Activated CD8-positive, alpha-beta memory T cell treated with anti-CD3 and anti-CD28 coated beads, Interleukin-2, amount 50 U/mL, for 24 hours (primary cell): Measurements from ENCODE around the gene ACO2.
"Not testable (repeated sequence)": the region's sequence is repeated elsewhere in the genome, so short reads cannot be mapped to it uniquely, and the experiment has no call there.

ENCODE experiments used
- DNase-seq: peaks from one replicate; pipeline ENCODE4 v3.0.0-alpha.2; 2020; ENCODE audit errors: extremely low read depth

ACO2 gene

DNA sequence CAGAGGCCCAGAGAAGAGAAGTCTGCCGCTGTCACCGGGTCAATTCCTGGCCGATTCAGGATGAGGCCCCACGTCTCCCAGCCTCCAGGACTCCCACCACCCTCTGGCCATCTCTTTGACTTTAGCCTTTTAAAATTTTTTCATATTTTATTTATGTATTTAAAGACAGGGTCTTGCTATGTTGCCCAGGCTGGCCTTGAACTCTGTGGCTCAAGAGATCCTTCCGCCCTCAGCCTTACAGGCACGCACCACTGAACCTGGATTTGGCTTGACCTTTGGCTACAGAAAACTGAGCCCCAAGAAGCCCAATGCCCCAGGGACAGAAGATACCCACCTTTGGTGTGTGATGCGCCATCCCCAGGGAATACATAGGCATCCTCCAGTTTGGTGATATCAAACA is 71.4 kb downstream of the ACO2 start:
- DNase-seq: no peak

DNA sequence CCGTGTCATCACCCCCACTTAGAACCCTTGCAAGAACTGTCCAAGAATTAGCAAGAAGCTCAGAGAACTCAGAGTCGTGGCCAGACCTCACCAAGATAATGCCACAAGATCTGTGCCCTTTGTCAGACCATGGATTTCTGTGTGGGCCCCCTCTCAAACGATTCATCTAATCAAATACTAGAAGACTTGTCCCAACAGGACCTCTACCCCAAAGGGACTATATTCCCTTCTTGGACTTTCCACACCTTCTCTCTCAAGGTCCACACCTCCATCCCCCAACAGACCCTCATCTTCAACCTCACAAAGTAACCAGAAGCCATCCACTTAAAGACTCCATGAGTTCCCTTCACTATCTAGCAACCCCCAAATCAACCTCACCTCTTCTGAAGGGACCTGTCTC is 72.6 kb downstream of the ACO2 start:
- no peak for DNase-seq

DNA sequence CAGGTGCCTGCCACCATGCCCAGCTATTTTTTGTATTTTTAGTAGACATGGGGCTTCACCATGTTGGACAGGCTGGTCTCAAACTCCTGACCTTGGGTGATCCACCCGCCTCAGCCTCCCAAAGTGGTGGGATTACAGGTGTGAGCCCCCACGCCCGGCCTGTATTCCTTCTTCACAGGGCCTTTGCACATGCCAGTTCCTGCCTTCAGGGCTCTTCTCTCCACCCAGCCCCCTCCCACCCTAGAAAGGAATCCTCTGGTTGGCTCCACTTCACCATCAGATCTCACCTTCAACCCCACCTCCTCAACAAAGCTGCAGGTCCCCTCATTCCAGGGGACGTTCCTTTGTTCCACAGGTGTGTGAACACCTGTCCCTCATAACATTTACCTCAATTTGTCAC is 73.3 kb downstream of the ACO2 start:
- no peak for DNase-seq

DNA sequence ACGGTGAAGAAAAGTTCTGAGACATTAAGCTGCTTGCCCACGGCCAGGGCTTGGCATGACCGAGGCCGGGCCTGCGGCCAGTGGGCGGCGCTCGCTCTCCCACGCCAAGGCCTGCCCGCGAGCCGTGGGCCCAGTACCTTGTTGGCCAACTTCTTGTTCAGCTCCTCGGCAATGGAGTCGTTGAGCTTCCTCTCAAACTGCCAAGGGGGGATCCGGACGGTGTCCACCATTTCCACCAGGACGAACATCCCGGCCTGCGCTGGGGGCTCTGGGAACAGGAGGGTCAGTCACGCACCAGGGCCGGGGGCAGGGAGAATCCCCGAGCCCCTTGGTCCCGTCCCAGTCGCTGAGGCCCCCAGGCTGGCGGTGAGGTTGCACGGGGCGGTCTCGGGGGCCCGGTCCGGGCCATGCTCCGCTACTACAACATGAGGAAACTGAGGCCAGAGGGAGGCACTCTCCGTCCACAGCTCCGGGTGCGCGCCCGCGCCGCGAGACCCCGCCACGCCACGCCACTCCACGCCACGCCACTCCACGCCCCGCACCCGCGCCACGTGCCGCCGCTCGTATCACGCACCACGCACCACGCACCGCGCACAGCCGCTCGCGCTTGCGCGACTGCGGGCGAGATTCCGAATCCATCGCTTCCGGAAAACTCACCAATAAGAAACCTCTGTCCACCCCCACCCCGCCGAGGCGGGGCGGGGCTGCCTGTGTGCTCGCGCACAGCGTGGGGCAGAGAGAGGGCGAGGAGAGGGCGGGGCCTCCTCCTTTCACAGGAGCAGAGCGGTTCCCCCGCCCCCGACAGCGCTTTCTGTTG is 75.1 kb downstream of the ACO2 start, which contains the start of gene POLR3H:
POLR3H (minus strand) TSS at position 617 of the 817 bp plus-strand sequence; CDS start at position 248, 369 bp downstream.
- DNase-seq: peak; percentile 90

DNA sequence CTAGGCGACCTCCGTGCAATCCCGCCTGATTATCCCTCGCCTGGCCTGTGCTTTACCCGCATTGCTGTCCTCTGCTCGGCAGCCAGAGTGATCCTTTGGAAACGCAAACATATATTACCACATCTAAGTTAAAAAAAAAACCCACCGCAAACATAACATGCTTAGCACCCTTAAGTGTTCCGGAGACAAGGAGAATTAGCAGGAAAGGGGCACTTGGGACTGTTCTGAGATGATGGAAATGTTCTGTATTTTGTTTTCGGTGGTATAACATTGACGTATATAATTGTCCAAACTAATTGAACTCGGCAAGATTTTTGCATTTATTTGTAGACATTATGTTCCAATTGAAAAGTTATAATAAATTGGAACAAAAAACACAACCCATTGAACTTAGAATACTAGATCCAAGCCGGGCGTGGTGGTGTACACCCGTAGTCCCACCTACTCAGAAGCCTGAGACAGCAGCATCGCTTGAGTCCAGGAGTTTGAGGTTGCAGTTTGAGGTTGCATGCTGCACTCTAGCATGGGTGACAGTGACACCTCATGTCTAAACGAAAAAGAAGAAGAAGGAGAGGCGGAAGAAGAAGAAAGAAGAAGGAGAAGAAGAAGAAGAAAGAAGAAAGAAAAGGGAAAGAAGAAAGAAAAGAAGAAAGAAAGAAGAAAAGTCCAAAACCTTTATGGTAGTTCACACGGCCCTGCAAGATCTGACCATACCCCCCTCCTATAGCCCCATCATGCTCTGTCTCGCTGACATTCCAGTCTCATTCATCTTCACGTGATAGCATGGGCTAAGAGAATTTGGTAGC is 76.0 kb downstream of the ACO2 start:
- no peak for DNase-seq

DNA sequence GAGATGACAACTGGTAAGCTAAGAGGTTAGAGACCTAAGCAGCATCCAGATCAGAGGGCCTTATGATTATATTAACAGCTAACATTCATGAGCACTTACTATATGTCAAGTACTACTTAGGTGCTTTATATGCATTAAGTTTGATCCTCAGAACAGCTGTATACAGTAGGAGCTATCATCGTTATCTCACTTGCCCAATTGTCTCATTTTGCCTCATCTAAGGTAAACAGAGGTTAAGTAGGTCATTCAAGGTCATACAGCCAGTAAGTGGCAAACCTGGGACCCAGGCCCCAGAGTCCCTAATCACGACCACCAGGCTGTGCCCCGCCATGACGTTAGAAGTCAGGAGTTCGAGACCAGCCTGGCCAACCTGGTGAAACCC is 79.9 kb downstream of the ACO2 start:
- no peak for DNase-seq

DNA sequence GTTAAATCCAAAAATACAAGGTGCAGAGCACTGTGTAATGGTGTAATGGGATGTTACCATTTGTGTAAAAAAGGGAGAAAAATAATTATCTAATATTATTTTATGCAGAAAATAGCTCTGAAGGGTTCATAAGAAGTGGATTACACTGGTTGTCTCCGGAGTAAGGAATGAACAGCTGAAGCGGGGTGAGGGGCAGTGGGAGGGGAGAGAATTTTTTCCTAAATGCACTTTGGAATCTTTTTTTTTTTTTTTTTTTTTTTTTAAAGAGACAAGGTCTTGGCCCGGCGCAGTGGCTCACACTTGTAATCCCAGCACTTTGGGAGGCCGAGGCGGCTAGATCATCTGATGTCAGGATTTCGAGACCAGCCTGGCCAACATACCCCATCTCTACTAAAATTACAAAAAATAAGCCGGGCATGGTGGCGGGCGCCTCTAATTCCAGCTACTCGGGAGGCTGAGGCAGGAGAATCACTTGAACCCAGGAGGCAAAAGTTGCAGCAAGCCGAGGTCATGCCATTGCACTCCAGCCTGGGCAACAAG is 82.1 kb downstream of the ACO2 start:
- DNase-seq: no peak

DNA sequence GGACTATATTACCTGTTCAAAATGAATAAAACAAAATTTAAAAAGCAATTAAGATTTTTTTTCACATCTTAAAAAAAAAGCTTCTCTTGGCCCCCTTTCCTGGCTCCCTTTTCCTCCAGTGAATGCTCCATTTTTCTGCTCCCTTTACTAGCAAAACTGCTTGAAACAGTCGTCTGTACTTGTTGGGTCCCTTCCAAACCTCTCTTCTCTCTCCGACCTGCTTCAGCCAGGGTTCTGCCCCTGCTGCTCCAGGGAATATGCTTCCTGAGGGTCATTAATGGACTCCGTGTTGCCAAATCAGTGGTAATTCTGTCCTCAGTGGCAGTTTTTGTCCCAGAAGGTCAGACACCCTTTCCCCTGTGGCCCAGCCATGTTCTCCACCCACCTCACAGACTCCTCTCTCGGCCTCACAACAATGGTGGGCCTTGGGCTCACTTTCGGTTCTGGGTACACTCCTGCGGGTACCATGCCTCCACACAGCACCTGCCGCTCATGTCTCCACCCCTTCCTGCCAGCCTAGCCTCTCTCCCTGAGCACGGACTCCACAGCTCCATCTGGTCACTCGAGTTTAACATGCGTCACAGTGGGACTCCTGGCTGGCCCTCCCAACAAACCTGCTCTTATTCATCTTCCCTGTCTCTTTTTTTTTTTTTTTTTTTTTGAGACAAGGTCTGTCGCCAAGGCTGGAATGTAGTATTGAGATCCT is 83.1 kb downstream of the ACO2 start:
- no peak for DNase-seq

DNA sequence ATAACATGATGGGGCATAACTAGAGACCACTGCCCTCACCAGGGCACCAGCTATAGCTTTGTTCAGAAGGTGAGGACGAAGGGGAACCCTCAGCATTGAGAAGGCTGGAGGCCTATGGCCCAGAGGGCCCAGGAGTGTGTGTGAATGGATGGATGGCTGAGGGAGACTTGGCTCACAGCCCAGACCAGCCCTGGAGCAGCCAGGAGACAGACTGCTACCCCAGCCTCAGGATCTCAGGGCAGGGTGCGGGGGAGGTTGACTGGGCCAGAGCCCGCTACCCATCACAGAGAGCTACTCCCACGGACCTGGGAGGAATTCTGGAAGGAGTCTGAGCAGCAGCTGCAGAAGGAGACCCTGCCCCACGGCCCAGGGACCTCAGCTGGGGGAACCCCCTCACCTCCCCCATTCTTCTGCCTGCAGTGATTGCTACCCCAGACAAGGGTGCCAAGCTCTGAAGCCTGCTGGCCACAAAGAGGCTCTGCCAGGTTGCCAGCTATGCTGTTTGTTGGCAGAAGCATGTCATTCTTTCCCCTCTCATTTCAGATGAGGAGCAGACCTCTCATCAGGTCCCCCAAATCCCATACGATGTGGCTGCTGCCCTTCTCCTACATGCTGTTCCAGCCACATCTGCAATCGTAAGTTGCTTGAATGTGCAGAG is 86.5 kb downstream of the ACO2 start:
- no peak for DNase-seq

DNA sequence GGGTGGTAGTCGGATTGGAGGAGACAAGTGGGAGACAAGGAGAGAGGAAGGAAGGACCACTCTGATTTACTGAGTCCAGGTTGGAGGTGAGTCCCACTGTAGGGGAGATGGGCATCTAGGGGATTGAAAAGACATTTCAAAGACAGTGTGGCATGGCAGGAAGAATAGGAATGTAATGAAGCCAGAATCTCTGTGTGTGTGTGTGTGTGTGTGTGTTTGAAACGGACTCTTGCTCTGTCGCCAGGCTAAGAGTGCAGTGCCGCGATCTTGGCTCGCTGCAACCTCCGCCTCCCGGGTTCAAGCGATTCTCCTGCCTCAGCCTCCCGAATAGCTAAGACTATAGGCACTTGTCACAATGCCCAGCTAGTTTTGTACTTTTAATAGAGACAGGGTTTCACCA is 87.6 kb downstream of the ACO2 start:
- no peak for DNase-seq

DNA sequence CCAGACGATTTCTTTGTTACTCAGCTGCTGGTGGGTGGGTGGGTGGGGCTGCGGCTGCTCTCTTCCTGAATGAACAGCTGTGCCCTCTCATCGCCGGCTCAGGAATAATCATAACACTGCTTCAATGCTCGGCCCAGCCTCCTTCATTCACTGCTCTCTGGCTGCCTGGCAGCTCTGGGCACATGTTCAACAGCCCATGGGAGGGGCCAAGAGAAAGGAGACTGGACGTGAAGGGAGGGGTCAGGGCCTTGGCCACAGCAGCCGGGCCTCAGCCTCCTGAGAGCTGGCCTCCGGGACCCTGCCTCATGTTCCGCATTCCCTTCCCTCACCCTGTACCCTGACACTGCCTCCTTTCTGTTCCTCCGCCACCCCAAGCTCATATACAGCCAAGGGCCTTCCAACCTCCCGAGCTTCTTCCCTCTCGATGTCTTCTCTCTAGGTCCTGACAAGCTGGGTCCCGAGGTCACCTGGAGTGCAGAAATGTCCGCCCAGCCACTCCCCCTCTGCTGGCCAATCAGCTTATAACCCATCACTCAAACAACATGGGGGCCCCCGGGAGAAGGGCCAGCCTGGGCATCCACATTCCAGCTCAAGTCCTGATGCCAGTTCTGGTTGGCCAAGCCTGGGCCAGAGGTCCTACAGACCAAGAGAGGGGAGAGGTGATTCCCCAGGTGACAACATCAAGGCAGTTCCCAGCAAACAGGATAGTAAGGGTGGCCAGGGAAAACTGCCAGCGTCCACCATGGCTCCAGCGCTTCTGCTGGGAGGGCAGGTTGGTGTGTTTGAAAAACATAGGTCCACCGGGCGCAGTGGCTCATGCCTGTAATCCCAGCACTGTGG is 88.7 kb downstream of the ACO2 start:
- DNase-seq: no peak

DNA sequence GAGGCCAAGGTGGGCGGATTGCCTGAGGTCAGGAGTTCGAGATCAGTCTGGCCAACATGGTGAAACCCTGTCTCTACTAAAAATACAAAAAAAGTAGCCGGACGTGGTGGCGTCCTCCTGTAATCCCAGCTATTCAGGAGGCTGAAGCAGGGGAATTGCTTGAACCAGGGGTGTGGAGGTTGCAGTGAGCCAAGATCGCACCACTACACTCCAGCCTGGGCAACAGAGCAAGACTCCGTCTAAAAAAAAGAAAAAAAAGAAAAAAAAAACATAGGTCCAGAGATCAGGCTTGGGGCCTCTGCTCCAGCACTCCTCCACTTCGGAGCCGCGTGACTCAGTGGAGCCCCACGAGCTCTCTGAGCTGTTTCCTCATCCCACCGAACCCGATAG is 89.3 kb downstream of the ACO2 start:
- DNase-seq: not testable (repeated sequence)

DNA sequence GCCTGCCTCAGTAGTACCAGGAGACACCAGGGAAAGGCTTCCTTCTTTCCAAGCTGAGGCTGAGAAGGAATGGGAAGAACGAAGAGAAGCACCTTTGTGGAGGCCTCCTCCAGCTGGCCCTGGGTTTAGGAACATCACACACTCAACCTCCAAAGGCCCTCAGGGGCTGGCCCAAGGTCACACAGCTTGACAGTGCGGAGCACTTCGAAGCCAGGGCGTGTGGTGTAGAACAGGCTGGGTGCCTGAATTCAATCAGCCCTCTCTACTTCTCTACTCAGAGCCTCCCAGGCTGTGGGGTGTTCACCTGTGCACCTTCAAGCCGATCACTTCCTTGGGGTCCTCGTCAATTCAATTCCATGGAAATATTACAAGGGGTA is 91.2 kb downstream of the ACO2 start:
- DNase-seq: no peak

DNA sequence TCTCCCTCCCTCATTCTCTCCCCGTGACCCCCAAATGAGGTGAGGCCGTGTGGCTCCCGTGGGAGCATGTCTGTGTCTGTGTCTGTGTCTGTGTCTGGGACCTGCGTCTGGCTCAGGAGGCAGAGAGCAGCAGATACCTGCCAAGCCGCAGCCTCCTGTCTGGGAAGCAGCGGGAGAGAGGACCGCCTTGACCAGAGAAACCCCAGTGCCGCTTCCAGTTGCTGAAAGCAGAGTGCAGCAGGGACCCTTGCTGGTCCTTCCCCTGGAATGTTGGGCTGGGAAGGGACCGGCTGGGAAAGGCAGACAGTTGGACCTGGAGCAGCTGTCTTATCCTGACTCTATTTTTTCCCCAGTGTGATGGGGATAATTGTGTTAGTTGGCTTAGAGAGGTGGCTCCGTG is 92.4 kb downstream of the ACO2 start:
- no peak for DNase-seq

DNA sequence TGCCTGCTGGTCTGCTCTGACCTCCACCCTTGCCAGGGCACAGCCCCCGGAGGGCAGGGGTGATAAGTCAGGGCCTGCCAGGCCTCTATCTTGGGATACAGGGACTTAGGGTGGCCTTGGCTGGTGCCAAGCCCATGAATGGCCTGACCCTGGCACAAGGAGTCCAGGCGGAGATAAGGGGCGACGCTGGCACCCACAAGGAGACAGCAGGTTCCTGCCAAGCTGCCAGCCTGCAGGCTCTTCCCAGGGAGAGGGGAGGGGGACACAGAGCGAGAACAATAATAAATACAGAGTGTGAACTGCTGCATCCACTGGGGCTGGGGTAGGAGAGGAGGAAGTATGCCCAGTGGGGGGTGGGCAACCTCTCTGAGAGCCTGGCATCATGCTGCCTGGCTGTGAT is 92.9 kb downstream of the ACO2 start:
- no peak for DNase-seq

DNA sequence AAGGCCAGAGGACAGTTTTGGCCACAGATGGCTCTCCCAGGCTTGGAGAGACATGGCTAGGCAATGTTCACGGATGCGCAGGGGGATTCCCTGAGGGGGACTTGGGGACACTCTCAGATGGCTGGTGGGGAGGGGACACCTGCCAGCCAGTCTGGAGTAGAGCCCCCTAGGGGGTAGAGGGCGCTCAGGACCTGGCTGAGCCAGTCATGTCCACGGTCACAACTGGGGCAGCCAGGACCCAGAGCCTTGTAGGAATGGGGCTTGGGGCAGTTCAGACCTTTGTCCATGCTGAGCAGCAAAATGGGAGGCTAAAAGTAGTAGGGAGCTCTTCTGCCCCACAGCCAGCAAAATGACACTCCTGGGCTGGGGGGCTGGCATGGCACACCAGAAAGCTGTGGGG is 93.5 kb downstream of the ACO2 start:
- DNase-seq: no peak

DNA sequence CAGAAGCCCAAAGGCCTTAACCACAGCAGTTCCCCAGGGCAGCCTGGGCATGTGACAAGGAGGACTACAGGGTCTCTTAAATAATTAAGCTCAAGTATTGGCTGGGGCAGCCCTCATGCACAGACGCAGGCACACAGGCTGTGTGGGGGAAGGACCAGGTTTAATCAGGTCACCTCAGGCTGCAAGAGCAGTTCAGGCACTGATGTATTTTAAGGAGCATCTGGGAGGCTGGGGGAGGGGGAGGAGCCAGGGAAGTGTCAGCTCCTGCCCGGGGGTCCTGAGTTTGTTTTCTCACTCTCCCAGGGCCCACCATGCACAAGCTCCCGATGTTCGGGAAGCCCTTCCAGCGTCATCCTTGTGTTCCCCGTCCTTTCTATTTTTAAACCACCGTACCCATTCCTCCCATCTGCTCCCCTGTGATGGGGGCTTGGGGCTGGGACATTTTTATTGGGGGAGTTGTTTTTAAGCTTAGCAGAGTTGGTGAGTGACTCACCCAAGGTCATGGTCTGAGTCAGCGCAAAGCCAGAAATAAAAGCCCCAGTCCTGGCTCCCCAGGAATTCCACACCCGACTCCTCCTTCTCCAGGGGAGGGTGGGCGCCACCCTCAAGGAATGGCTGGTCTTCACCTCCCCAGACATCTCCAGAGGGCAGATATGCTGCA is 94.3 kb downstream of the ACO2 start:
- DNase-seq: no peak

DNA sequence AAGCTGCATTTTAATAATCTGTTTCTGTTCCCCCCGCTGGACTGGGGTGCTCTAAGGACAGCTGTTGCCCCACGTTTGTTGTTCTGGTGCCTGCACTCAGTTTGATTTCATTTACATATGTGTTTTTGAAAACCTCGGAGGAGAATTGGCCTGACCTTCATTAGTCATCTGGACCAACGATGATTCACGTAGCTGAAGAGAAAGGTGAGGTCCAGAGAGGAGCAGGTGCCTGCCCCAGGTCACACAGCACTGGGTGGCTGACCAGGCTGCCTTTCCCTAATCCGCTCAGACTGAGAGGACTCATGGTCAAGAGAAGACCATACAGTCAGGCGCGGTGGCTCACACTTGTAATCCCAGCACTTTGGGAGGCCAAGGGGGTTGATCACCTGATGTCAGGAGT is 95.6 kb downstream of the ACO2 start:
- no peak for DNase-seq

DNA sequence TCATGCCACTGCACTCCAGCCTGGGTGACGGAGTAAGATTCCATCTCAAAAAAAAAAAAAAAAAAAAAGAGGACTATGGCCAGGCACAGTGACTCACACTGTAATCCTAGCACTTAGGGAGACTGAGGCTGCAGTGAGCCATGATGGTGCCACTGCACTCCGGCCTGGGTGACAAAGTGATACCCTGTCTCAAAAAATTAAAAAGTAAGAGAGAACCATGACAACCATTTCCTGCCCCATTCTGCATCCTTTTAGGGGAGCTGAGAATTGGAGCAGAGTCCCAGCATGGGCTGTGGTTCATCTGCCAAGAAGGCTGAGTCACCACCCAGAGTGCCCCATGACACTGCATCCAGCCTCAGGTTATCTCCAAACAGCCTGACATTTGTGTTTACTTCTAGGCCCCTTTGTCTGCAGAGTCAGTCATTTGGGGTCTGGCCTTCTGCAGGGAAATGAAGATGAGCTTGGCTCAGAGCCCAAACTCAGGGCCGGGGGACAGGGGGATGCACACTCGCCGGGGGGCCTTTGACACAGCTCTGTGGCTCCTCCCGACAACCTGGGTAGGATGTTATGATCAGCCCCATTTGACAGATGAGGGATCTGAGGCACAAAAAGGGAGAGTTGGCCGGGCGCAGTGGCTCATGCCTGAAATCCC is 96.6 kb downstream of the ACO2 start:
- no peak for DNase-seq

DNA sequence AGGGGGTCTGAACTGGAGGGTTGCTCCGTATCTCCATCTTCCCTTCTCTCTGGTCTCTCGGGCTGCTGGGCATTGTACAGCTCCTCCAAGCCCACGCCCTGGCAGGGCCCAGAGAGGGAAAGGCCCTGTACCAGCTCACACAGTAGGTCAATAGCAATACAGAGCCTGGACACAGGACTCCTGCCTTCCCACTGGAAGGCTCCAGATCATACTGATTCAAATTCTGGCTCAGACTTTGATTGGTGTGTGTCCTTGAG is 98.5 kb downstream of the ACO2 start:
- no peak for DNase-seq
